Effector CD8-positive, alpha-beta T cell (primary cell): ENCODE data around the gene SLIRP.
"Not testable (repeated sequence)": the region's sequence is repeated elsewhere in the genome, so short reads cannot be mapped to it uniquely, and the experiment has no call there.

ENCODE experiments used
- DNase-seq: peaks from one replicate; lab custom pipeline; 2025; lab: John Stamatoyannopoulos, UW

Gene SLIRP

DNA sequence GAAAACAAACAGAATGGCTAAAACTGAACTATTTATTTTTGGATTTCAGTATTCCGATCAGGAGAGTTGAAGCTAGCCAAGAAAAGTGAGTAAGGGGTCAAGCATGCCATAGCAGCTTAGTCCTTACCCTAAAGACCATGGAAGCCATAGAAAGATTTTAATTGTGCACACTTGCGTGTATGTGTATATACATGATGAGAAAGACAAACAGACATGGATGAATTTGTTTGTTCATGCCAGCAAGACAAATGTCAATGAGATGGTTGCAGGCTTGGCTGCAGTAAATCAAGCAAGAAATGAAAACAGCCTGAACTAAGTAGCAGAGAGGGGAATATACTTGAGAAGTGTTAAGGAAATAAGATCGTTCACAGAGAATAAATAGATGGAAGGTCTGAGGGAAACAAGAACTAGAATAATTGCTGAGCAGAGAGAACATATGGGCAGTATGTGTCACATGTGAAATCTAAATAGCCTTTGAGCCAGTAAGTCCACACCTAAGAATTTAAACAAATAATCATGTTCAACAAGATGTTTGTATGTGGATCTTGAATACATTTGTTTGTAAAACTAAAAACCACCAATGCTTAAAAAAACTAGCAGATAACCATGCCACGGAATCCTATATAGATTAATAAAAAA lies 38.3 kb downstream of the SLIRP start:
- no peak for DNase-seq

DNA sequence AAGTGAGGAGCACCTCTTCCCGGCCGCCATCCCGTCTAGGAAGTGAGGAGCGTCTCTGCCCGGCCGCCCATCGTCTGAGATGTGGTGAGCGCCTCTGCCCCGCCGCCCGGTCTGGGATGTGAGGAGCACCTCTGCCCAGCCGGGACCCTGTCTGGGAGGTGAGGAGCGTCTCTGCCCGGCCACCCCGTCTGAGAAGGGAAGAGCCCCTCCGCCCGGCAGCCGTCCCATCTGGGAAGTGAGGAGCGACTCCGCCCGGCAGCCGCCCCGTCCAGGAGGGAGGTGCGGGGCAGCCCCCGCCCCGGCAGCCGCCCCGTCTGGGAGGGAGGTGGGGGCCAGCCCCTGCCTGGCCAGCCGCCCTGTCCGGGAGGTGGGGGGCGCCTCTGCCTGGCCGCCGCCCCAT lies 39.5 kb downstream of the SLIRP start:
- DNase-seq = not testable (repeated sequence)

GRCh38 chr14:77752266-77752665 lies 44.4 kb downstream of the SLIRP start:
- DNase-seq = no peak

- no peak for DNase-seq
Observed at GRCh38 chr14:77752799-77753516, 45.1 kb downstream of the SLIRP start.

DNA sequence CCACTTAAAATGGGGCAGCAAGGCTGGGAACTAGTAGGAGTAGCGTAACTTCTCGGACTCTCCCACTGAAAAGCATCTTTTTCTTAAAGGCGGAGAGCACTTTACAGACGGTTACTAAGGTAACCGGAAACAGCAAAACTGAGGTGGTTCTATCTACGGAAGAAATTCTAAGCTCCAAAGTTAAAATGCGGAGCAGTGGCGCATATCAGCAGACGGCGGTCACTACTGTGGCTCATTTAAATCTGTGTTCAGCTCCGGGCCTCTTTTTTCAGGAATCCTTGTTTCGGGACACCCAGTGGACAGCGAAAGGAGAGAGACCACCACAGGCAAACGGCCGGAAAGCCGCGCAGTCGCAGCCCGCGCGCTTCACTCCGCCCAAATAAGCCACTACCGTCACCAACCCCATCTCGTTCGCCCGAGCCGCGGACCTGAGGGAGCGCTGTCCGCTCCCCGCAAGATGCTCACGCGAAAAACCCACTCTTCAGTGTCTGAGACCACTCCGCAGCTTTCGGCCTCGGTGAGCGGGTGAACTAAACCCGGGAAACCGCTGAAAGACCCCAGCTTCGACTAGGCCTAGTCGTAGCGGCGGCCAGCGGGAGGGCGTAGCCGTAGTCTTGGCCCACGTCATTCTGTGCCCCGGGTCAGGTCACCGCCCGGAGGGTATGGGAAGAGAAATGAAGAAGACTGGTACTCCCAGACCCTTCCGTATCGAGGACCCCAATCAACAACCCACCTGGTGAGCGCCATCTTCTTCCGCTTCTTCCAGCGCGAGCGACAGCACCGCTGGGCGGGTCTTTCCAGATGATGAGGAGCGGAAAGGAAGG lies 52.7 kb downstream of the SLIRP start, which contains the start of gene SNW1:
TSS of gene SNW1 (minus strand) at position 776 of the 824 bp plus-strand sequence. CDS start at position 747, 29 bp downstream.
- DNase-seq = peak; percentile 89

DNA sequence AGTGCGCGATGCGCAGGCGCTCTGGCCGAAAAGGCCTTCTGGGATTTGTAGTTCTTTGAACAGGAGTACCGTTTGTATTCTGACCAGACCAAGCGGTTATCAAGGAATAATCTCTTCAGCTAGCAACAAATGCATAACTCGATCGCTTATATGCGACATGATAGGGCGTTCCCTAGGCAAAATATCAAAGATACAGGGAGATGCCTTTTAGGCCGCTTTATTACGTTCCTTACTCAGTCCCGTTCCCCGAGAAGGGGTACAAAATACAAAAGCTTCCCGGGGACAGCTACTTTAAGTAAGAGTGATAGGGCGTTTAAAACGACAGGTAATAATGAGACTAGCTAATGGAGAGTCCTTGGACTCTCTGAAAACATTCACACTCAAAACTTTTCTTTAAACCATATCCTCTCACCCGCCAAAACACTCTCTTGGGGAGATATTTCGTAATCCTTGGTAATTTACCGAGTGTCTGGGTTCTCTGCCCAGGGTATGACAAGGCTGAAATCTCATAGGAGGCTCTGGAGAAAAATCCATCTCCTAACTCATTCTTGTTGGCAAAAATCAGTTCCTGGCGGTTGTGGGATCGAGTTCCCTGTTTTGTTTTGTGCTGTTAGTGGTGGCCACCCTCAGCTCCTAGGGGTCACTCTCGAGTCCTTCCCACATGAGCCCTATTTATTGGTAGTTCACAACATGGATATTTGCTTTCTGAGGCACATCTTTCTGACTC lies 53.5 kb downstream of the SLIRP start:
- no peak for DNase-seq

- no peak for DNase-seq
Observed at GRCh38 chr14:77763316-77763715, 55.4 kb downstream of the SLIRP start.

GRCh38 chr14:77763978-77764377 lies 56.1 kb downstream of the SLIRP start:
- DNase-seq = no peak
